DMS153 (cell line): Measurements from ENCODE around the gene NEB.
"Not testable (repeated sequence)": the region's sequence is repeated elsewhere in the genome, so short reads cannot be mapped to it uniquely, and the experiment has no call there.

ENCODE experiments used
- DNase-seq: peaks from one replicate; lab custom pipeline; 2025; lab: John Stamatoyannopoulos, UW

Gene NEB

DNA sequence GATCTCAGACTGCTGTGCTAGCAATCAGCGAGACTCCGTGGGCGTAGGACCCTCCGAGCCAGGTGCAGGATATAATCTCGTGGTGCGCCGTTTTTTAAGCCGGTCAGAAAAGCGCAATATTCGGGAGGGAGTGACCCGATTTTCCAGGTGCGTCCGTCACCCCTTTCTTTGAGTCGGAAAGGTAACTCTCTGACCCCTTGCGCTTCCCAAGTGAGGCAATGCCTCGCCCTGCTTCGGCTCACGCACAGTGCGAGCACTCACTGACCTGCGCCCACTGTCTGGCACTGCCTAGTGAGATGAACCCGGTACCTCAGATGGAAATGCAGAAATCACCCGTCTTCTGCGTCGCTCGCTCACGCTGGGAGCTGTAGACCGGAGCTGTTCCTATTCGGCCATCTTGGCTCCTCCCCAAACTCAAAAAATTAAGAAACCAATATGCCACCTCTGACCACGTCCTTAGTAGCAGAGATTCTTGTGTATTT lies 29.8 kb downstream of the NEB start:
- DNase-seq: not testable (repeated sequence)

GRCh38 chr2:151698134-151698533 lies 36.1 kb downstream of the NEB start:
- DNase-seq: not testable (repeated sequence)

DNA sequence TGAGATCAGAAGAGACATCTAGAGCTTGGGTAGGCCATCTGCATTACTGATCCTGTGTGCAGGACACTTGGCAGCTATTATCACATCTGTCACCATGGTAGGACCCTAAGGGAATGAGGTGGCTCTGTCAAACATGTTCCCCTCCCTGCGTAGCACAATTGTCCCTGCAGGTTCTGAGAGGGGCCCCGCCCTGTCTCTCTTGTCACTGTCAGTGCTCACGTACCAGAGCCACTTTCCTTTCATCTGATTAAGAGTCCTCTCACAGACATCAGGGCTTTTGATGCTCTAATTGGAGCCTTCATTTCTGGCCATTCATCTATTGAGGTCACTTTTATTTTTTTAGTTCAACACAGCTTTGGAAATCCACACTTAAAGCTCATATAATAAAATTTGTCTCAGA lies 38.5 kb downstream of the NEB start:
- no peak for DNase-seq

- no peak for DNase-seq
These were observed 42.6 kb downstream of the NEB start for GRCh38 chr2:151691631-151692030.

DNA sequence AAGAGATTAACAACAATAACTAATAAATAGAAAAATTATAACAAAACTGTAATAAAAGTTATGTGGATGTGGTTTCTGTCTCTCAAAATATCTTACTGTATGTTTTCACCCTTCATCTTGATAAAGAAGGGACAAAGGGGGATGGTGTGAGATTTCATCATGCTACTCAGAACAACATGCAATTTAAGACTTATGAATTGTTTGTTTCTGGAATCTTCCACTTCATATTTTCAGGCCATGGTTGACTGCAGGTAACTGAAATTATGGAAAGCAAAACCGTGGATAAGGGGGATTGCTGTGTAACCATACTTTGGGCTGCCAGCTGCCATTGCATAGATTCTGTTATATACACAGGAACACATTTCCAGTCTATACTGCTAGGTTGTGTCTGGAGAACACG lies 45.6 kb downstream of the NEB start:
- no peak for DNase-seq

GRCh38 chr2:151682459-151683003 lies 51.7 kb downstream of the NEB start:
- no peak for DNase-seq

DNA sequence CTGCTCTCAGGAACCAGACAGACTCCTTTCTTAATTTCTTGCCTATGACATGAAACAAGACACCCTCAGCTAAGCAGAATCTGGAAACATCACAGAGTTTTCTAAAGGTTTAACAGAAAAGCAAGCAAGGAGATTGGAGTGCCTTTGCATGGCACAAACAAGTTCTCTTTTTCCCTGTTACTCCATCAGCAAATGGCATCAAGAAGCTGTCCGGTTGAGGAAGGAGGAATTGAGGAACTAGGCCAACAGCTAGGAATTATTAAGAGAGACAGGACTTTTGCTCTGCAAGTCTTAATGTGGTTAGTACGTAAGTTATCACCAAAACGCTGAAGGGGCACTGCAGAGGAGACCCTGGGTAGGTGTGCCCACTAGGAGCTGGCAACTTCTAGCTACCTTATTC lies 53.2 kb downstream of the NEB start:
- DNase-seq: no peak

GRCh38 chr2:151679994-151680393 lies 54.3 kb downstream of the NEB start:
- no peak for DNase-seq

DNA sequence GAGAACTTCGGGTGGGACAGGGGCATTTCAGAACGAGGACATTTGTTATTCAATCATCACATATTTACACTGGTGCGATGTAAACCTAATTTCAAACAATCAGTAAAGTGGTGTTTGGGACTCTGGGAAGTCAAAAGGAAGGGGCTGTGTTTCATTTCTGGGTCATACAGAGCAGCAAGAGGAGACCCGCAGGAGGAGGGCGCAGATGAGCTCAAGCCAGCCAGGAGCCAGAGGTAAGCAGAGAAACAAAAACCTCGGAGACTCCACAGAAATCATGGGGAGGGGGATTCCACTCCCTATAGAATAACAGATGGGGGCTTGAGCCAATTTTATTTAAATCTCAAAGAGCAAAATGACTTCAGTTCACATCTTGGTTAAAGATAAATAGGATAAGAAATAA lies 55.4 kb downstream of the NEB start:
- no peak for DNase-seq

DNA sequence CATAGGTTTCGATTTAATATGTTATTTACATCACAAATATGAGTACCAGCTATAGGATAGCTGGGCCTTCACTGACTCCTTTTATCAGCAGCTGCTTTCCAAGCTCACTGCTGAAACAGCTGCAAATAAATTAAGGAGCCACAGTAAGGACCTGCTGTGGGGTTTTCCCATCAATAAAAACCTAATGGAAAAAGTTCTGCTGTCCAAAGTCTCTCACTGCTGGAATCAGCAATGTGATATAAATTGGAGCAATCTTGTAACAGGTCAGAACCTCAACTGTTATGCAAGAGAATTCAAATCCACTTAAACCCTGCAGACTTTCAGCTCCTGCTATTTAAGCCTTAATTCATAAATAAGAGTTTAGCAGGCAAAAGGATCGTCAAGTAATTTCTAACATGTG lies 61.3 kb downstream of the NEB start:
- no peak for DNase-seq

GRCh38 chr2:151672277-151672676 lies 62.0 kb downstream of the NEB start:
- DNase-seq: no peak

DNA sequence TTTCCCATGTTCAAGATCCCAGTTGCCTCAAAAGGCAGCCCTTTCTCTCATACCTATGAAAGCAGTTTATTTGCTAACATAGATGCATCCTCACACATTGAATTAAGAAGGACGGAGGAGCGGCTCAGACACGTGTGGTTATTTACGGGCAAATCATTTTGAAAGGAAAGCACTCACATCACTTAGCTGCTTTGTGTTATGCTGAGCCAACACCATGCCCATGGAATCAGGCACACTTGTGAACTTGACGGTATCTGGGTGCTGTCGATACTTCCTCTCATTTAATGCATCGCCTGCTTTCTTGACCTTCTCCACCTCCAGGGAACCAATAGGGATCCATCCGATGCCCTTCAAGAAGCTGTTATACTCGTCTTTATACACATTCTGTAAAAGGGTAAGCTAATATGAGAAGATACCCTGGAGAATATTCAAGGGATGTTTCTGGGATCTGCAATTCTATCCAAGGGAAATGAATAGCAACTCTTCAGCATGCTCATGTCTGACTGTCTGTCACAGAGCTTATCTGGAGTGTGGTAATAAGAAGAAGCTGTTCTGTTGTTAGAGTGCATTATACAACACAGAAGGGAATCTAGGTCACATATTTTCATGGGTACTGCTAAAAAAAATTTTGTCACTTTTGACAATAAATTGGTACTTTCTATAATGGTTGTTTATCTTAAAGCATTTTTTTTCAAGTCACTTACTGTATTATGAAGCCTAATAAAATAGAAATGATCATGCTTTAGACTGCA lies 63.3 kb downstream of the NEB start:
- DNase-seq: no peak

DNA sequence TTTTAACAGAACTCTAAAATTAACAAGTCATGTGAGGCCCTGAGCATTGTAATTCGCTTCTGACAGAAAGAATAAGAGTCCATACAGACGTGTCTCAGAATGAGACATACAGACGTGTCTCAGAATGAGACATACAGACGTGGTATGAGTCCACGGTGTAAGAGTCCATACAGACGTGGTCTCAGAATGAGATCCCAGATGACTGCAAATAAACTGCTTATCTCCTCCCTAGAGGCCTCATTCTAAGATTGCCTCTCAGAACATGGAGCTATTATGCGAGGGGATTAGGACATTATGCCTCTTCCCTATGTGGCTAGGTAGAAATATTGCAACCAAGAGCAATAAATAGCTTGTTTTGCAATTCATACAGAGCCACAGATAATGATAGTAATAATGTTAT lies 63.9 kb downstream of the NEB start:
- no peak for DNase-seq

- no peak for DNase-seq
These were observed 64.6 kb downstream of the NEB start for GRCh38 chr2:151669585-151670081.

GRCh38 chr2:151668737-151669136 lies 65.5 kb downstream of the NEB start:
- no peak for DNase-seq

GRCh38 chr2:151665959-151666358 lies 68.3 kb downstream of the NEB start:
- DNase-seq: no peak

DNA sequence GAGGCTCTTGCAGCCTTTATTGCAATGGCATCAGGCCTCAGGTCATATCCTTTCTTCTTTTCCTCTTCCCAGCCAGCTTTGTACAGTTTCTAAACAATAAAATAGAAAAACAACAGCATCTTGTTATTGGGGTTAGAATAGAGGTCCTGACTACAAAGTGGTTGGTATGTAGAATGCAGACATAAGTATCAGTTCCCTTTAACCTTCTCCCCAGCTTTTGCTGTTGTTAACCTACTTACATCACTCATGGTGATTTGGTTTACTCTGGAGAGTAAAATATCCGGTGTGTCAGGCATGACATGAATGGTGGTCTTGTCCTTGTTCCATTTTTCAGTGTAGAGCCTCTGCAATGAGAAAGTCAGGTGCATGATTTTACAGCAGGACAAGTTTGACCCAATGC lies 69.8 kb downstream of the NEB start:
- no peak for DNase-seq

DNA sequence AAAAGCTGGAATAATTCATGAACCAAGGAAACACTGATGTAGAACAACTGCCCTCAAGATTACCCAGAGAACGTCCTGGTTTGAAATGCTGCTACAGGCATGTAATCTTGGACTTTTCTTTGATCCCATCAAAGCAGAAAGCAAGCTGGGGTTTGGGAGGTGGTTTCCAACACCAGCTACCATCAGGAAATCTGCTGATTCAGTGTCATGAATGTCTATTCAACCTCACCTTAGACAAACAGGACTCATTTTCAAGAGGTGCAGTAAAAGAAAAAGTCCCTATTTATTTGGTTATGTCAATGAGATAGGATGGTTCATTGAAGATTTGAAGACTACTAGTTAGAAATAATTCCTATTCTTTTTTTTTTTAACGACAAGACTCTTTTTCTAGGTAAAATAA lies 72.7 kb downstream of the NEB start:
- DNase-seq: no peak

- DNase-seq: no peak
These were observed 76.2 kb downstream of the NEB start for GRCh38 chr2:151658081-151658480.

DNA sequence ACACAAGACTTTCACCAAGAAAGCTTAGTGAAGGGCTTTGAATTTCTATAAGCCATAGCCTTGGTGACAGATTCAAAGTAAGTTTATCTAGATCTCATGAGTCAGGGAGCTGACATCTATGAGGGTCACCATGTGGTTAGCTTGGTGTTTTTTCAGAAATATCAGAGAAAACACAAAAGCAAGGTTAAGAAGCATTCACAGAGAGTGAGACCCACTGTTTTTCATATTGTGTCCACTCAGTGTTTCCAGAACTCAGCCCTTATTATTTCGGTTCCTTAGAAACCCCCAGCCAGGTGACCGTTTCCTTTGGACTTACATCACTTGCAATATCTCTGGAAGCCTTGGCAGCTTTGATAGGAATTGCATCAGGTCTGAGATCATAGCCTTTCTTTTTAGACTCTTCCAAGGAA lies 76.6 kb downstream of the NEB start:
- no peak for DNase-seq

DNA sequence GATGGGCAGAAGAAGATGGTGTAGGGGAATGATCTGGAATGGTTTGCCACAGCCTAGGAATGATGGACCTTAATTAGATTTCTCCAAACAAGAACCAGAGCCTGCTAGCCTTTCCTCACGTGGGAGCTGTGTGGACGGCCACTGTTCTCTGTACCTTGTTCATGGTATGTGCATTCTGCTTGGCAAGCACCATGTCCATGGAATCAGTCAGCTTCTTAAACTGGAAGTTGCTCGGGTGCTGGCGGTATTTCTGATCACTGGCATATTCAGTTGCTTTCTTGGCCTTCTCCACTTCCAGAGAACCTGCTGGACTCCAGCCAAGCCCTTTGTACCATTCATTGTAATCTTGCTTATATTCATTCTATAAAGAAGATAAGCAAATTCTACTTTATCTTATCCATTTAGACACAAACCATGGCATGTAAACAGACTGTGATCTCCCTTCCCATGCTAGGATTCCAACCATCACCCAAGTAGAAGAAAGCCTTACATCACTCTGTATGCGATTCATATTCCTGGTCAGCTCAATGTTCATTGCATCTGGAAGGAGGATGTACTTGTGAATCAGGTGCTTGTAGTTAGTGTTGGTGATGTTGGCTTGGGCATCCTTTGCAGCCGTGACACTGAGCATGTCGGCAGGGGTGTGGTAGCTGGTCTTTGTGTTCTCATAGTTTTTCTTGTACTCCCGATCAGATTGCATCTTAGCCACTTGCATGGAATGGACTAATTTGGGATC lies 78.4 kb downstream of the NEB start:
- DNase-seq: no peak

- no peak for DNase-seq
These were observed 79.4 kb downstream of the NEB start for GRCh38 chr2:151654891-151655290.

GRCh38 chr2:151654085-151654484 lies 80.2 kb downstream of the NEB start:
- DNase-seq: no peak
